ENCODE results near the gene ETV4. TPM values are rescaled to one million over a fixed set of nuclear protein-coding genes. Genes with fewer than 3 reads are reported as not detected.

Gene ETV4
- total and polyA plus RNA-seq, 2 experiments from 2014 or later: 10.7 to 14.8 TPM

- H3K4me1 ChIP-seq (ENCODE audit: insufficient read depth): peaks cover 18% of the 10 kb centered on the region
- H3K4me2 ChIP-seq: peak overlapping the region; percentile 53
- H3K27ac ChIP-seq: peak overlapping the region; percentile 3
- H2AFZ ChIP-seq: no peak overlapping the region
- no peaks in the 10 kb centered on the region for H3K79me2 ChIP-seq
- H3K9me2 ChIP-seq (replicated peaks; ENCODE audit: insufficient read depth): no peaks in the 10 kb centered on the region
- no peaks in the 10 kb centered on the region for H4K20me1 ChIP-seq (ENCODE audit: insufficient read depth, poor library complexity, severe bottlenecking)
- no peaks in the 10 kb centered on the region for H3K36me3 ChIP-seq (replicated peaks; ENCODE audit: insufficient read depth, low read depth)
- H3K9me3 ChIP-seq (ENCODE audit: low read depth): no peaks in the 10 kb centered on the region
- no peak for DNase-seq (ENCODE audit: low spot score)
- 8% methylated on average over 19 of the region's 19 CpGs for WGBS (ENCODE audit: low lambda C conversion rate, missing lambda C conversion rate)
- H3K4me3 ChIP-seq: no peak overlapping the region
- TF ChIP-seq EZH2phosphoT487 (IDR thresholded peaks at IDR 0.05; ENCODE audit: low read depth, severe bottlenecking, unreplicated experiment) (no peak), EZH2 (IDR thresholded peaks at IDR 0.05; ENCODE audit: borderline replicate concordance) (no peak)
- TF ChIP-seq, protein P1, sequence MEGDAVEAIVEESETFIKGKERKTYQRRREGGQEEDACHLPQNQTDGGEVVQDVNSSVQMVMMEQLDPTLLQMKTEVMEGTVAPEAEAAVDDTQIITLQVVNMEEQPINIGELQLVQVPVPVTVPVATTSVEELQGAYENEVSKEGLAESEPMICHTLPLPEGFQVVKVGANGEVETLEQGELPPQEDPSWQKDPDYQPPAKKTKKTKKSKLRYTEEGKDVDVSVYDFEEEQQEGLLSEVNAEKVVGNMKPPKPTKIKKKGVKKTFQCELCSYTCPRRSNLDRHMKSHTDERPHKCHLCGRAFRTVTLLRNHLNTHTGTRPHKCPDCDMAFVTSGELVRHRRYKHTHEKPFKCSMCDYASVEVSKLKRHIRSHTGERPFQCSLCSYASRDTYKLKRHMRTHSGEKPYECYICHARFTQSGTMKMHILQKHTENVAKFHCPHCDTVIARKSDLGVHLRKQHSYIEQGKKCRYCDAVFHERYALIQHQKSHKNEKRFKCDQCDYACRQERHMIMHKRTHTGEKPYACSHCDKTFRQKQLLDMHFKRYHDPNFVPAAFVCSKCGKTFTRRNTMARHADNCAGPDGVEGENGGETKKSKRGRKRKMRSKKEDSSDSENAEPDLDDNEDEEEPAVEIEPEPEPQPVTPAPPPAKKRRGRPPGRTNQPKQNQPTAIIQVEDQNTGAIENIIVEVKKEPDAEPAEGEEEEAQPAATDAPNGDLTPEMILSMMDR (IDR thresholded peaks at IDR 0.05; ENCODE audit: poor library complexity): no peak
- no peaks in the 10 kb centered on the region for H3K27me3 ChIP-seq
These were observed 16.8 kb upstream of the ETV4 start for GRCh38 chr17:43562679-43563599.

DNA sequence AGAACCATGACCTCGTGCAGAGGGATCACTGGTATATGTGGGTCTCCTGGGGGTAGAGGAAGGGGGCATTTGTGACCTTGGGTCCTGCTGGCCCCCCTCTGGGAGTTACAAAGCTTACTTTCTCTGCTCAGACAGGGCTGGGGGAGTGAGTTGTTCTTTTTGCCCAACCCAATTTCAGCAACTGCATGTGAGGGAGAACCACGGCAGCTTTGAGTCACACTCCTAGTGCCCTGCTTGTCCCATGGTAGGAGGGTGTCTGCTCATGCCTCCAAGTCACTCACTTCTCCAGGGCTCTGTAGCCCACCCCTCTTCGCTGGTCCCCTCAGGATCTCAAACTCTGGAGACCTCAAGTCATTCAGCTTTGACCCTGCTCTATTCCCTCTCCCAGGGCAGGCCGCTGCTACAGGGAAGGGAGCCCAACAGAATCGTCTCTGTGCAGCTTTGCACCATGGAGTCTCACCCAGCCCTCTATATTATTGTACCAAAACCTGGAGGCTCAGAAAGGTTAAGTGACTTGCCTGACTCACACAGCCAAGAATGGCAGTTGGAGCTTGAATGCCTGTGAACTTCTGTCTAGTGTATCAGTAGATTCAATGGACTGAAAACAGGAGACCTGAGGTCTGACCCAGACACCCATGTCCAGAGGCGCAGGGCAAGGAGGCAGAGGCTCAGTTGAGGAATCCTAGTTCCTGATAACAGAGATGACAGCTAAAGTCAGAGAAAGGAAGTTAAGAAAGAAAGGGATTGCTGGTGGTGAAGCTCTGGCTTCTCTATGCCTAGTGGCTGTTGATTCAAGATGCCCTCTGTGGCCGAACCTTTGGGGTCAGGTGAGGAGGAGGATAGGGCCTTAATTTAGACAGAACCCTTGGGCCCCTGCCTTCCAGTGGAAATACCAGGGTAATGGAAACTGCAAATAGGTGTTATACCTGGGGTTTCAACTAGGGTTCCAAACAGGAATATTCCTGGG, 14.6 kb upstream of the ETV4 start:
- Histone ChIP-seq H3K9me3 (ENCODE audit: low read depth) (no peaks in the 10 kb centered on the region), H3K27ac (no peak overlapping the region), H3K79me2 (no peaks in the 10 kb centered on the region), H3K27me3 (no peaks in the 10 kb centered on the region), H3K4me1 (ENCODE audit: insufficient read depth) (peaks cover 21% of the 10 kb centered on the region), H3K4me3 (no peak overlapping the region), H4K20me1 (ENCODE audit: insufficient read depth, poor library complexity, severe bottlenecking) (no peaks in the 10 kb centered on the region), H3K4me2 (no peak overlapping the region), H3K9me2 (replicated peaks; ENCODE audit: insufficient read depth) (no peaks in the 10 kb centered on the region), H2AFZ (no peak overlapping the region), H3K36me3 (replicated peaks; ENCODE audit: insufficient read depth, low read depth) (no peaks in the 10 kb centered on the region)
- TF ChIP-seq EZH2phosphoT487 (IDR thresholded peaks at IDR 0.05; ENCODE audit: low read depth, severe bottlenecking, unreplicated experiment) (no peak), EZH2 (IDR thresholded peaks at IDR 0.05; ENCODE audit: borderline replicate concordance) (no peak)
- TF ChIP-seq, protein P1 (IDR thresholded peaks at IDR 0.05; ENCODE audit: poor library complexity): no peak
- WGBS (ENCODE audit: low lambda C conversion rate, missing lambda C conversion rate): 83% methylated on average over 7 of the region's 7 CpGs
- DNase-seq (ENCODE audit: low spot score): no peak

DNA sequence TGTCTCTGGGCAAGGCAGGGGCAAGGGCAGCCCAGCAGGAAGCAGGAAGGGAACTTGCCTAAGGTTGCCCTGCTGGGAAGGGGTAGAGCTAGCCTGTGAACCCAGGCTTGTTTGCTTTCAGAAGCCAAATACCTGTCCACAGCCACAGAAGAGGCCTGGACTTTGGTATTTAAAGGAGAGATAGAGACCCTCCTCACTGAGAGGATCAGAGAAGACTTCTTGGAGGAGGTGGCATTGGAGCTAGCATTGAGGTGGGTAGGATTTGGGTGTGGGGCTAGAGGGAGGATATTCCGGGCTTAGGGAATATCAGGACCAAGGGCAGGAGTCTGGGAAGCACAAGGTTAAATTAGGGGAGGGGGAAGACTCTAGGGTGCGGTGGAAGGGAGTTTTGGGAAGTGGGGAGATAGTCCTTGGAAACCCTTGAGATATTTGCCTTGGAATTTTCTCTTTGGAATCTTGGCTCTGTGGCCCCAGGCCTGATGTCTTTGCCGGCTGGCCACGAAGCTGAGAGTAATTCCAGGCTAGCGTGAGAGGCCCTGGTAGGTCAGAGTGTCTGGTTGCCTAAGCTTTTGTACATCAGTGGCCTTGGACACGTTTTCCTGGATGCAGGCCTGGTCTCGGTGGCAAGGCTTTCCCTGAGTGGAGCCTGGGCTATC, 13.1 kb upstream of the ETV4 start:
- Histone ChIP-seq H3K79me2 (no peaks in the 10 kb centered on the region), H3K36me3 (replicated peaks; ENCODE audit: insufficient read depth, low read depth) (no peaks in the 10 kb centered on the region), H3K4me2 (no peak overlapping the region), H3K9me2 (replicated peaks; ENCODE audit: insufficient read depth) (no peaks in the 10 kb centered on the region), H3K9me3 (ENCODE audit: low read depth) (no peaks in the 10 kb centered on the region), H4K20me1 (ENCODE audit: insufficient read depth, poor library complexity, severe bottlenecking) (no peaks in the 10 kb centered on the region), H3K4me1 (ENCODE audit: insufficient read depth) (peaks cover 34% of the 10 kb centered on the region), H3K27ac (no peak overlapping the region), H2AFZ (no peak overlapping the region), H3K27me3 (no peaks in the 10 kb centered on the region), H3K4me3 (no peak overlapping the region)
- WGBS (ENCODE audit: low lambda C conversion rate, missing lambda C conversion rate): 68% methylated on average over 7 of the region's 7 CpGs
- no peak for DNase-seq (ENCODE audit: low spot score)
- TF ChIP-seq EZH2phosphoT487 (IDR thresholded peaks at IDR 0.05; ENCODE audit: low read depth, severe bottlenecking, unreplicated experiment) (no peak), EZH2 (IDR thresholded peaks at IDR 0.05; ENCODE audit: borderline replicate concordance) (no peak)
- TF ChIP-seq, protein P1 (IDR thresholded peaks at IDR 0.05; ENCODE audit: poor library complexity): no peak
